Naive B cell (primary cell): Measurements from ENCODE around the gene GTPBP6. TPM values are rescaled to one million over a fixed set of nuclear protein-coding genes. Genes with fewer than 3 reads are reported as not detected.
"Not testable (repeated sequence)": the region's sequence is repeated elsewhere in the genome, so short reads cannot be mapped to it uniquely, and the experiment has no call there.

Experiments used
- ATAC-seq, 2 donors: fragments of 150-1000 bp; cut with Tn5 transposase; 2 replicates each; pipeline ENCODE4 v1.10.0; 2021; ENCODE audit warnings: low read depth in 2 of 2, mild to moderate bottlenecking in 2 of 2, moderate library complexity in 2 of 2
- DNase-seq: peaks from one replicate; pipeline ENCODE4 v3.0.0; 2022
- H3K27ac Mint-ChIP-seq, 6 donors: one replicate each; pipeline ENCODE4 v1.8.0; 2020 to 2022; ENCODE audit warnings: mild to moderate bottlenecking in 6 of 6, mixed read lengths in 6 of 6, moderate library complexity in 5 of 6, inconsistent platforms in 2 of 6
- H3K27me3 Mint-ChIP-seq, 3 donors: one replicate each; pipeline ENCODE4 v1.8.0; 2021 to 2022; ENCODE audit warnings: mixed read lengths in 3 of 3, mild to moderate bottlenecking in 1 of 3
- H3K36me3 Mint-ChIP-seq, 2 donors: one replicate each; pipeline ENCODE4 v1.8.0; 2020 to 2022; ENCODE audit warnings: mixed read lengths in 2 of 2, inconsistent platforms in 1 of 2, mild to moderate bottlenecking in 1 of 2
- H3K4me1 Mint-ChIP-seq, 3 donors: one replicate each; pipeline ENCODE4 v1.8.0; 2020 to 2022; ENCODE audit warnings: mixed read lengths in 3 of 3, inconsistent platforms in 1 of 3, mild to moderate bottlenecking in 1 of 3, moderate library complexity in 1 of 3
- H3K4me3 Mint-ChIP-seq, 8 donors: one replicate each; pipeline ENCODE4 v1.8.0; 2020 to 2022; ENCODE audit warnings: mild to moderate bottlenecking in 8 of 8, mixed read lengths in 8 of 8, moderate library complexity in 8 of 8, inconsistent platforms in 2 of 8
- H3K9me3 Mint-ChIP-seq, 7 donors: one replicate each; pipeline ENCODE4 v1.8.0; 2020 to 2022; ENCODE audit warnings: mixed read lengths in 7 of 7, mild to moderate bottlenecking in 5 of 7, inconsistent platforms in 2 of 7, moderate library complexity in 1 of 7
- polyA plus RNA-seq, 6 donors: library from polyadenylated mRNA; unstranded; fragments of 300-500 nt; fragmentation: Illumina TruSeq; gene quantifications; one replicate each; pipeline ENCODE4 v1.2.3, GENCODE V29; 2021; ENCODE audit warnings: low read depth in 6 of 6

Gene GTPBP6
- polyA plus RNA-seq, 6 donors from 2014 or later, result 37.7 to 54.0 (median 41.6) TPM

DNA sequence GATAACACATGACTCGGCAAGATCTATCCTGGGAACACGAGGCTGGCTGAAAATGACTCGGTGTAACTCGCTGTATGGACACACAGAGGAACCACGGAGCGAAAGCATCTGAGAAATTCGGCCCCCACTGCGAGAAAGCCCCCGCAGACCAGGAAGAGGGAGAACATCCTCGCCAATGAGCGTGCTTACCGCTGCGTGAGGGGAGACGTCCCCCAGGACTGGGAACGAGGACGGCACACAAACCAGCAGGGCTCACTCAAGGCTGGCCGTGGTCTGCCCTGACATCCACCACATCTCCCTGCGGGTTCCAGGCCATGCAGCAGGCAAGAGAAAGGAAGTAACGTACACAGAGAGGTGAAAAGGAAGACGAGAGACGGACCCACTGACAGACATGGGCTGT is 17.6 kb upstream of the GTPBP6 start:
- peaks cover 6 to 11% of the 10 kb centered on the region in 2 donors for H3K36me3 Mint-ChIP-seq

DNA sequence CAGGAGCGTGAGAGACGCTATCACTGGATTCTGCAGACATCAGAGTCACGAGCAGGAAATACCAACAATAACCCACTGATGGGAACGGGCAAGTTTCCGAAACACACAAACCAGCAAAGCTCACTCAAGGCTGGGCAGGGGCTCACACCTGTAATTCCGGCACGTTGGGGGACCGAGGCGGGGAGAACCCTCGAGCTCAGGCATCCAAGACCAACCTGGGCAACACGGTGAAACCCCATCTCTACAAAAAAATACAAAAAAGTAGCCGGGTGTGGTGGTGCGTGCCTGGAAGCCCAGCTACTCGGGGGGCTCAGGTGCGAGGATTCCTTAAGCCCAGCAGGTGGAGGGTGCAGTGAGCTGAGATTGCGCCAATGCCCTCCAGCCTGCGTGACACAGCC is 17.2 kb upstream of the GTPBP6 start:
- H3K27ac Mint-ChIP-seq, result no peak overlapping the region
- no peaks in the 10 kb centered on the region for H3K27me3 Mint-ChIP-seq
- DNase-seq (no peak), ATAC-seq (no peak)
- H3K9me3 Mint-ChIP-seq, result peaks cover 0 to 2% (median 0%) of the 10 kb centered on the region in 7 donors
- no peak overlapping the region for H3K4me3 Mint-ChIP-seq
- H3K4me1 Mint-ChIP-seq, result peaks cover 4 to 10% (median 9%) of the 10 kb centered on the region in 3 donors
- peaks cover 6 to 10% of the 10 kb centered on the region in 2 donors for H3K36me3 Mint-ChIP-seq

More for the DNA sequence above, 17.6 kb upstream of the GTPBP6 start:
- no peak for ATAC-seq
- Mint-ChIP-seq H3K4me1 (peaks cover 4 to 10% (median 9%) of the 10 kb centered on the region in 3 donors), H3K4me3 (peak overlapping the region in 1 of 8 donors; percentile 15), H3K27me3 (no peaks in the 10 kb centered on the region), H3K9me3 (peaks cover 0 to 2% (median 0%) of the 10 kb centered on the region in 7 donors), H3K27ac (peak overlapping the region in 1 of 6 donors; percentile 27)
- no peak for DNase-seq

DNA sequence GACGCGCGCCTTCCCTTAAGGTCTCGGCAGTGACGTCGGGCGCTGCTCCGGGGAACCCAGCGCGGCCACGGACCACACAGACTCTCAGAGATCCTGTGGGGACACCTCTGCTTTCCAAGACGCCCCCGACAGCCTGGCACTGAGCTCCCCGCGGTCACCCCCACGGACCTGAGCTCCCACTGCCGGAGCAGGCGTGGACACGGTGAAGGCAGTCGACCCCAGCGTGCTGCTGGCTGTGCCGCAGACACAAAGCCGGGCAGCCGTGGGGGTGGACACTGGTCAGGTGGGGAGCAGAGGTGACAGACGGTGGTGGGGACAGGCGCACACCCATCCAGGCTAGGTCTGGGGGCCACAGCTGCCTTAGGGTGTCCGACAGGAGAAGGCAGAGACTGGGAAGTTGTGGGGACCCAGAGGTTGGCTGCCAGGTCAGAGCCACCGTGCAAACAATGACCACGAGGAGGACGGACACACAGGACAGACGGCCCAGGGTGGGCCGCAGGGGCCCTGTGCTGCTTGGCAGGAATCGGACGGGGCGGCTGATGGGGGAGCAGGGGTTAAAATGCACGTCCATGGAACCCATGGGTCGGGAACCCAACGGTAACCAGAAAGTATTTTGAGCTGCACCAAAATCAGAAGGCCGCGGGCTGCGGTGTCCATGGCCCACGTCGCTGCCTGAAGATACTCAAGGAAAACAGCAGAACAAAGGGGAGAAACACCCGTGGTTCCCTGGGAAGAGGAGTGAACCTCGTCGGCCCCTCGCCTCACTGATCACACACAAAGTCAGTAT is 16.6 kb upstream of the GTPBP6 start:
- Mint-ChIP-seq H3K36me3 (peaks cover 6 to 10% of the 10 kb centered on the region in 2 donors), H3K27me3 (no peaks in the 10 kb centered on the region), H3K9me3 (peaks cover 0 to 2% (median 0%) of the 10 kb centered on the region in 7 donors), H3K4me1 (peaks cover 4 to 10% (median 9%) of the 10 kb centered on the region in 3 donors), H3K27ac (no peak overlapping the region), H3K4me3 (no peak overlapping the region)
- DNase-seq (no peak), ATAC-seq (no peak)

DNA sequence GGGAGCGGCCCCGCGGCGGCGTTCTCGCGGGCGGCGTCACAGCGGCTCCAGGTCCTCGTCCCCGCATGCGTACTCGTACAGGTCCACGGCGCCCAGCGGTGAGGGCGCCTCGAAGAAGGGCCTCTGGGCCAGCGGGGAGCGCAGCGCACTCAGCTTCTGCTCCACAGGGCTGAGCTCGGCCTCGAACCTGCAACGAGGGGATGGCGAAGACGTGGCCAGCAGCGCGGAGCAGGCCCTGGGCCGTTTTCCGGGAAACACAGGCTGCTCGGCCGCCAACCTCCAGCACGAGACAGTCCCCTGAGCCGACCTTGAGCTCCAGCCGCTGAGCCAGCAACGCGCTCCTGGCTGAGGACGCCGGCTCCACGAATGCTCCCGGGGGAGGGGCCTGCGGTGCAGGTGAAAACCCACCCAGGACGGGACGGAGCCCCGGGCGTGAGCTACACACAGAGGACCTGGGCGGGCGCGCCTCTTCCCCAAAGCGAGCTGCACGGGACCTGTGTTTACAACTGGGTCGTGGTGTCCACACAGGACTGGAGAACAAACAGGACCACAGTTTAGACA is 15.8 kb upstream of the GTPBP6 start:
- ATAC-seq (no peak), DNase-seq (no peak)
- H3K4me1 Mint-ChIP-seq, result peaks cover 5 to 10% (median 9%) of the 10 kb centered on the region in 3 donors
- H3K27ac Mint-ChIP-seq, result no peak overlapping the region
- no peak overlapping the region for H3K4me3 Mint-ChIP-seq
- peaks cover 0 to 2% (median 0%) of the 10 kb centered on the region in 7 donors for H3K9me3 Mint-ChIP-seq
- H3K36me3 Mint-ChIP-seq, result peaks cover 6 to 10% of the 10 kb centered on the region in 2 donors
- peaks cover 0 to 3% (median 0%) of the 10 kb centered on the region in 3 donors for H3K27me3 Mint-ChIP-seq

DNA sequence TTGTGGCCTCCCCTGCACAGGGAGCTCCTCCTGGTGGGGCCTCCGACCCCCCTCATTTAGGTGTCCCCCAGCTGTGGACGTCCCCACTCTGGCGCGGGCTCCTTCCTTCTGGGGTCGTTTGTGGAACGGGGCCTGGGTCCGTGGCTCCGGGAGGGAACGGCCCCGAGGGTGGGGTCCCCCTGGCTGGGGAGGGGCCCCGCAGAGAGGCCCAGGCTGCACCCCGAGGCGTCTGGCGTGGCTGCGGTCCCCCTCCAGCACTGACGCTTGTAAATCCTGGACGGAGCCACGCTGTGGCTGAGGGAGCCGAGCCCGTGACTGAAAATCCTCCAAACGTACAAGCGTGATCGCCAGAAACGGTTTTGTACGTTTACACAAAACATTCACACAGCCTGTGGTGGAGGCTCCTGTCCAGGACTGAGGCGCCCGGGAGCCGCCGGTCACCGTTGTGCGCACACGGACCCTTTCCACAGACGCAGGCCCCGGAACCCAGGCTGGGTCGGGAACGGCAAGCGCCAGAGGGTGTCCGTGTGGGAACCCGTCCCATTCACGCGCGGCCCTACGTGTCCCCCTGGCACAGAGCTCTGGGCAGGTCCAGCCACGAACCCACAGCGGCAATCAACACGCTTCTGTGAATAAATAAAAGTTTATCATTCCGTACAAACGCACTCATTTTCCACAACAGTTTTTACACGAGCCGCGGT is 15.2 kb upstream of the GTPBP6 start:
- no peak overlapping the region for H3K4me3 Mint-ChIP-seq
- DNase-seq (no peak), ATAC-seq (no peak)
- peaks cover 0 to 6% (median 0%) of the 10 kb centered on the region in 3 donors for H3K27me3 Mint-ChIP-seq
- no peak overlapping the region for H3K27ac Mint-ChIP-seq
- H3K36me3 Mint-ChIP-seq, result peaks cover 6 to 10% of the 10 kb centered on the region in 2 donors
- peaks cover 8 to 10% (median 9%) of the 10 kb centered on the region in 3 donors for H3K4me1 Mint-ChIP-seq
- H3K9me3 Mint-ChIP-seq, result peaks cover 0 to 2% (median 0%) of the 10 kb centered on the region in 7 donors

DNA sequence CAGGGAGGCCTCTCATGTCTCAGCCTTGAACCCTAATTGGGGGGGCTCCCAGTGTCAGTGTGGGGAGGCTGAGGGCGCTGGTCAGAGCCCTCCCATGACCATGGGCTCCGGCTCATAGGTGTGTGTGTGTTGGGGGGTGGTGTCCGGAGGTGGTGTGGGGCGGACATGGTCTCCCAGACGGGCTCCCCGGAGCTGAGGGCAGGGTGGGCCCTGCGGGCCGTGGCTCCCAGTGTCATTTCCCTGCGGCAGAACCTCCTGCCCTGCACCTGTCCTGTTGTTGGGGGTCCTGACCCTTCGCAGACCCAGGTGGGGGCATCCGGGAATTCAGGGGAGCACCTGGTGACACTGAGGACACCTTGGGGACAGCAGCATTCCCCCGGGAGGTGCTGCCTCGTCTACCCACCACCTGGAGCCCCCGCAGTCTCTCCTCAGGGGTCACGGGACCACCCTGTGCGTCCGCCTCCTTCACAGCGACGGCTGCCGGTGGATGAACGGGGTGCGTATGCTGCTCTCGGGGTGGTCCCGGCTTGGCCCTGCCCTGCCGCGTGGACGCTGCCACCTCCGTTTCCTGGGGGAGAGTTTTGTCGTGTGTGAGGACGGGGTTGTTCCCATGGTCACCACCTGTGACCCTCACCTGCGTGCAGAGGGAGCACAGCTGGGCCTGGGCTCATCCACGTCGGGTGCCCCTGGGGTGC is 14.5 kb upstream of the GTPBP6 start:
- no peak for DNase-seq
- peaks cover 0 to 2% (median 0%) of the 10 kb centered on the region in 7 donors for H3K9me3 Mint-ChIP-seq
- ATAC-seq, result no peak
- H3K27me3 Mint-ChIP-seq, result peaks cover 0 to 6% (median 0%) of the 10 kb centered on the region in 3 donors
- H3K36me3 Mint-ChIP-seq, result peaks cover 6 to 10% of the 10 kb centered on the region in 2 donors
- H3K4me3 Mint-ChIP-seq, result no peak overlapping the region
- H3K4me1 Mint-ChIP-seq, result peaks cover 8 to 10% (median 9%) of the 10 kb centered on the region in 3 donors
- no peak overlapping the region for H3K27ac Mint-ChIP-seq

DNA sequence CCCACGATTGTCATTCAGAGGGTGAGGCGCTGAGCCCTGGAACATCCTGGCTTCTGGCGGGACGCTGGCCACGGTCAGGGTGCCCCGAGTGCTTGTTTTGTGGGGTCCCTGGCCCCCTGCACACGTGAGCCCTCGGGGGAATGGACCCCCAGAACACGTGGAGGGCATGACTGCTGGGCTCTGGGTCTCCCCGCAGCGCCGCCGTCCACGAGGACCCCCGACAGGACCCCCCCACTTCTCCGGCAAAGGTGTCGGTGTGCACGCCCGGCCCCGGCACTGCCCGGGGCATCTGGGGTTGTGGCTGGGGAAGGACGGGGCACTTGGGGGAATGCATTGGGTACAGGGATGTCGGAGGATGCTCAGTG is 13.9 kb upstream of the GTPBP6 start:
- ATAC-seq (no peak), DNase-seq (no peak)
- Mint-ChIP-seq H3K27ac (no peak overlapping the region), H3K36me3 (peaks cover 6 to 10% of the 10 kb centered on the region in 2 donors), H3K4me3 (no peak overlapping the region), H3K4me1 (peaks cover 8 to 10% (median 9%) of the 10 kb centered on the region in 3 donors), H3K9me3 (peaks cover 0 to 2% (median 0%) of the 10 kb centered on the region in 7 donors), H3K27me3 (peaks cover 0 to 6% (median 0%) of the 10 kb centered on the region in 3 donors)

DNA sequence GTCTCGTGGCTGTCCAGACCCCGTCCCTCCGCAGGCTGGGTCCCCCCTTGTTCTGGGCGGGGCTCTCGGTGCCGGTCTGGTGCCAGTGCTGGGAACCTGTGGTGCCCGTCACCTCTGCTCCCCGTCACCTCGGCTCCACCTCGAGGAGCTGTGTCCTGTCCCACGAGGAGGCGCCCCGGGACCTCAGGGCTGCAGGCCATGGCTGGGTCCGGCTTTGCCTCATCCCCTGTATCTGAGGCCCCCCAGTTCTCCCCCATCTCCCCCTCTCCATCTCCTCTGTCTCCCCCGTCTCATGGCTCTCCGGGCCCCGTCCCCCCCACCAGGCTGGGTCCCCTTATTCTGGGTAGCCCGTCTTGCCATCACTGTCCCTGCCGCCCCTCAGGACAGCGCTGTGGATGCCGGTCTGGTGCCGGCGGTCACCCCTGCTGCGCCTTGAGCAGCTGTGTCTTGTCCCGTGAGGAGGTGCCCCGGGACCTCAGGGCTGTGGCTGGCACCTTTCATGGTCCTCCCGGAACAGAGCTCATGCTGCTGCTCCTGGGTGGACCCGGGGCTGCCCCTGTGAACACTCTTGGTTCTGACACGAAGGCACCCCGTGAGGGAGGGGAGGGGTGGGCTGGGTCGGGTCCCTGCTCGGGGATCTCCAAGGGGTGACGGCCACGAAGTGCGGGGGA is 13.4 kb upstream of the GTPBP6 start:
- peak in 1 of 2 donors; percentile 12 for ATAC-seq
- Mint-ChIP-seq H3K27me3 (peaks cover 0 to 6% (median 0%) of the 10 kb centered on the region in 3 donors), H3K4me1 (peaks cover 8 to 10% (median 9%) of the 10 kb centered on the region in 3 donors), H3K9me3 (peaks cover 0 to 2% (median 0%) of the 10 kb centered on the region in 7 donors), H3K4me3 (peak overlapping the region in 3 of 8 donors; percentile 38 to 74 (median 54)), H3K36me3 (peaks cover 6 to 10% of the 10 kb centered on the region in 2 donors), H3K27ac (peak overlapping the region in 1 of 6 donors; percentile 36)
- DNase-seq, result no peak

DNA sequence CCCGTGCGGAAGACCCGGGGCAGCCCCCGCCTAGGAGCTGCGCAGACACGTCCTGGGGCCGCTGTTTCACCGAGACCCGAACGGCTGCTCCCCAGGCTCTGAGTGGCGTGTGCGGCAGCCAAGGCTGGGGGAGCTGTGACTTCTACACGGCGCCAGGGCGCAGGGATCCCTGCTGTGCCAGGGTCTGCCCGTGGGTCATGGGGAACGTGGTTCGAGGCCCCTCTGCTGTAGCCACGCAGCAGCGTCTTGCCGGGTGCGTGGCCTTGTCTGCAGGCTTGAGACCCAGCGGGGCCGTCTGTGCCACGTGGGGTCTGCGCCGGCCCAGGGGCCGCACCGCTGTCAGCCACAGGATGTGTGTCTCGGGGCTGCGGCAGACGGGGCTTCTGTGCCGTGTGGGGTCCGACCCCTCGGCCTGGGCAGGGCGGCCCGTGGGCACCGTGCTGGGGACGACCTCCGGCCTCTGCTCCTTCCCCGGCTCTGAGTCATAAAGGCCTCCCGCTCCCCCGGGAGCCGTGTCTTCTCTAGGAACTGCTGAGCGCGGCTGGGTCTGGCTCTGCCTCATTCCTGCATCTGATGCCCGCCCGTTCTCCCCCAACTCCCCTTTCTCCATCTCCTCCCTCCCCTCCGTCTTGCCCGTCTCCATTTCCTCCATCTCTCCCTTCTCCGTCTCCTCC is 12.7 kb upstream of the GTPBP6 start:
- DNase-seq, result no peak
- peak overlapping the region in 4 of 8 donors; percentile 38 to 74 (median 54) for H3K4me3 Mint-ChIP-seq
- H3K27ac Mint-ChIP-seq, result peak overlapping the region in 1 of 6 donors; percentile 36
- peaks cover 0 to 6% (median 0%) of the 10 kb centered on the region in 3 donors for H3K27me3 Mint-ChIP-seq
- peaks cover 8% of the 10 kb centered on the region in 3 donors for H3K4me1 Mint-ChIP-seq
- ATAC-seq, result peak; percentile 64 to 73
- H3K36me3 Mint-ChIP-seq, result peaks cover 2 to 4% of the 10 kb centered on the region in 2 donors
- no peaks in the 10 kb centered on the region for H3K9me3 Mint-ChIP-seq

DNA sequence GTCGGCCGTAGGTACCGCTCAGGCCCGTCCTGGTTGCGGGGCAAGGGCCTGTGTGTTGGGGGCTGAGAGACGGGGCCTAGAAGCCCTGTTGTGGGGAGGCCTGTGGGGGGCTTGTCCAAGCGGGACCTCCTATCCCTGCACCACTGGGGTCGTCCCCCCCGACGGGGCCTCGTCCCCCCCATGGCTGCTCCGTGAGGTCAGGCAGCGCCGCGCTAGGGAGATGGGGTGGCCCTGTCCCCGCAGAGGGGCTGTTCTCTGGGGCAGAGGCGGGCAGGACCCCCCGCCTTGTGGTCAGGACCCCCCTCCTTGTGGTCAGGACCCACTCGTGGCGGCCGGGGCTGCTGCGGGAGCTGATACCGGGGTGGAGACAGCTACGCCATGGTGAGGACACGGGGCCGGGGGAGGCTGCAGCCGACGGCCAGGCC is 12.1 kb upstream of the GTPBP6 start:
- Mint-ChIP-seq H3K4me3 (peak overlapping the region in 1 of 8 donors; percentile 54), H3K36me3 (no peaks in the 10 kb centered on the region), H3K9me3 (no peaks in the 10 kb centered on the region), H3K4me1 (peaks cover 5 to 8% (median 5%) of the 10 kb centered on the region in 3 donors), H3K27me3 (peaks cover 0 to 6% (median 0%) of the 10 kb centered on the region in 3 donors), H3K27ac (no peak overlapping the region)
- DNase-seq (no peak), ATAC-seq (no peak)

DNA sequence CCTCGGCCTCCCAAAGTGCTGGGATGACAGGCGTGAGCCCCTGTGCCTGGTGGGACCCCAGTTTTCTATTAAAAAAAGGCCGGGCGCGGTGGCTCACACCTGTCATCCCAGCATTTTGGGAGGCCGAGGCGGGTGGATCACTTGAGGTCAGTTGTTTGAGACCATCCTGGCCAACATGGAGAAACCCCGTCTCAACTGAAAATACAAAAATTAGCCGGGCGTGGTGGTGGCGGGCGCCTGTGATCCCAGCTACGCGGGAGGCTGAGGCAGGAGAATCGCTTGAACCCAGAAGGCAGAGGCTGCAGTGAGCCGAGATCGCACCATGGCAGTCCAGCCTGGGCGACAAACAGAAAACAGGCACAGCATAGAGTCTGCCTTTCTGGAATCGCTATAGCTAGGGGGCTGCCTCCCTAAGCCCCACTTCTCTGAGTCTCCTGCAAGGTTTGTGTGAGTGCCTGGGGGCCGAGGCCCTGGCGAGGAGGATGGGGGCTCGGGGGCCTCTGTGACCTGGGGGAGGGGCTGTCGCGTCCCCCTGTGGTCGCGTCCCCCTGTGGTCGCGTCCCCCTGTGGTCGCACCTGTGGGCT is 11.6 kb upstream of the GTPBP6 start:
- not testable (repeated sequence) for H3K4me1 Mint-ChIP-seq, H3K27ac Mint-ChIP-seq, H3K9me3 Mint-ChIP-seq, ATAC-seq, H3K36me3 Mint-ChIP-seq, H3K27me3 Mint-ChIP-seq, DNase-seq
- H3K4me3 Mint-ChIP-seq, result peak overlapping the region in 2 of 8 donors; percentile 54 to 70
